Transverse colon (tissue), 4 donors: ENCODE measurements around the gene POU2F2. TPM values are rescaled to one million over a fixed set of nuclear protein-coding genes. Genes with fewer than 3 reads are reported as not detected.

Source experiments
- DNase-seq: peaks from one replicate; pipeline ENCODE4 v3.0.0-alpha.2; 2019
- H3K27ac ChIP-seq, 4 donors: fragments of 200-600 bp; sonication (generic); 2 replicates each; pipeline ENCODE4 v1.5.1; 2016 to 2018; ENCODE audit warnings: inconsistent platforms in 4 of 4
- H3K27me3 ChIP-seq: fragments of 200-600 bp; sonication (generic); 2 replicates; pipeline ENCODE4 v1.5.1; 2017; ENCODE audit warnings: inconsistent platforms
- H3K36me3 ChIP-seq, 4 donors: fragments of 200-600 bp; sonication (generic); 2 replicates each; pipeline ENCODE4 v1.5.1; 2017 to 2019; ENCODE audit warnings: inconsistent platforms in 4 of 4
- H3K4me1 ChIP-seq, 4 donors: fragments of 200-600 bp; sonication (generic); 2 replicates each; pipeline ENCODE4 v1.5.1; 2017 to 2020; ENCODE audit warnings: inconsistent platforms in 4 of 4
- H3K4me3 ChIP-seq, 4 donors: fragments of 200-600 bp; sonication (generic); 1 replicate in 1 of 4; 2 replicates in 3 of 4; pipeline versions ENCODE4 v1.5.1 to v1.6.1; 2017 to 2019; ENCODE audit warnings: inconsistent platforms in 4 of 4
- H3K9me3 ChIP-seq, 2 donors: fragments of 200-600 bp; sonication (generic); 2 replicates each; pipeline ENCODE4 v1.5.1; 2017 to 2019; ENCODE audit warnings: inconsistent platforms in 2 of 2
- EP300 ChIP-seq: sonication (generic); formaldehyde crosslinking; IDR thresholded peaks from one replicate; pipeline ENCODE4 v1.6.1; 2017; ENCODE audit warnings: antibody characterized with exemption, low read depth
- POLR2A ChIP-seq: fragments of 450-650 bp; IDR thresholded peaks from one replicate; pipeline ENCODE4 v1.6.1; 2016; ENCODE audit warnings: antibody characterized with exemption, mild to moderate bottlenecking, moderate library complexity
- POLR2AphosphoS5 ChIP-seq, 3 donors: sonication (generic); formaldehyde crosslinking; IDR thresholded peaks; one replicate each; pipeline ENCODE4 v1.6.1; 2016; ENCODE audit warnings: antibody characterized with exemption in 3 of 3
- WGBS, 2 donors: methylation state at CpG; one replicate each; pipeline ENCODE4 v1.1.5; 2018; ENCODE audit warnings: low coverage in 1 of 2; 5-methylcytosine and 5-hydroxymethylcytosine counted together
- in situ Hi-C, 4 donors: fragments of 200-750 bp; cut with MboI; loops; one replicate each; pipeline versions ENCODE4 v1.15.0 to v1.15.1; 2017; ENCODE audit warnings: low sequenced_read_pairs in 3 of 4, low pct_ligation_motif_present in 1 of 4, low pct_unique_long_range_greater_than_20kb in 1 of 4
- intact Hi-C: fragments of 100-400 bp; cut with DNase I; formaldehyde crosslinking; loops from one replicate; pipeline ENCODE4 v1.15.1; 2023; ENCODE audit warnings: low total_unique reads
- total RNA-seq, 4 donors: library from RNA; depleted of rRNA; stranded (reverse); fragments of >200 nt; gene quantifications; one replicate each; pipeline ENCODE4 v1.1.0, GENCODE V29; 2016
- TF ChIP-seq, protein P1 (sequence below), 5 experiments: fragments of 200-600 bp in 3 of 5; fragments of 450-650 bp in 2 of 5; sonication (generic) in 3 of 5; IDR thresholded peaks; 1 replicate in 2 of 5; 2 replicates in 3 of 5; pipeline ENCODE4 v1.5.1; 2016 to 2017; ENCODE audit warnings: antibody characterized with exemption in 5 of 5, inconsistent platforms in 3 of 5, mild to moderate bottlenecking in 2 of 5, moderate library complexity in 1 of 5

The POU2F2 gene
- total RNA-seq, 4 donors from 2014 or later, result 0.96 to 7.1 (median 3.4) TPM

DNA sequence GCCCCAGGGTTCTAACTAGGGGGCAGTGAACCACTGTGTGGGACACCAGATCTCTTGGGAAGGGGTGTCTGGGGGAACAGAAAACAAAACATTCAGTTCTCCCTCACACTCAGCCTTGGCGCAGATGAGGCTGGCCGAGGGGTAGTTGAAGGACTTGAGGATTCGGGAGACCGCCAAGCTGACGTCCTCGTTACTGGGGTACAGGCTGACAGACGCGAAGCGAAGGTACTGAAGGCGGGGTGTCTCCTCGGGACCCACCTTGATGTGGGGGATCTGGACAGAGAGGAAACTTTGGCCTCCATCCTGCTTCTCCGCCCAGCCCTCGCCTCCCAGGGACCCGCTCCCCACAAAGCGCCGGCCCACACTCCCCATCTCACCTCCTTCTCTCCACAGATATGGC is 69.9 kb downstream of the POU2F2 start:
- H3K4me1 ChIP-seq, result no peaks in the 10 kb centered on the region
- no peaks in the 10 kb centered on the region for H3K9me3 ChIP-seq
- in situ Hi-C loops (no loop called here), intact Hi-C loops (no loop called here)
- TF ChIP-seq POLR2AphosphoS5 (IDR thresholded peaks at IDR 0.05) (no peak), EP300 (no peak), POLR2A (no peak)
- TF ChIP-seq, protein P1, sequence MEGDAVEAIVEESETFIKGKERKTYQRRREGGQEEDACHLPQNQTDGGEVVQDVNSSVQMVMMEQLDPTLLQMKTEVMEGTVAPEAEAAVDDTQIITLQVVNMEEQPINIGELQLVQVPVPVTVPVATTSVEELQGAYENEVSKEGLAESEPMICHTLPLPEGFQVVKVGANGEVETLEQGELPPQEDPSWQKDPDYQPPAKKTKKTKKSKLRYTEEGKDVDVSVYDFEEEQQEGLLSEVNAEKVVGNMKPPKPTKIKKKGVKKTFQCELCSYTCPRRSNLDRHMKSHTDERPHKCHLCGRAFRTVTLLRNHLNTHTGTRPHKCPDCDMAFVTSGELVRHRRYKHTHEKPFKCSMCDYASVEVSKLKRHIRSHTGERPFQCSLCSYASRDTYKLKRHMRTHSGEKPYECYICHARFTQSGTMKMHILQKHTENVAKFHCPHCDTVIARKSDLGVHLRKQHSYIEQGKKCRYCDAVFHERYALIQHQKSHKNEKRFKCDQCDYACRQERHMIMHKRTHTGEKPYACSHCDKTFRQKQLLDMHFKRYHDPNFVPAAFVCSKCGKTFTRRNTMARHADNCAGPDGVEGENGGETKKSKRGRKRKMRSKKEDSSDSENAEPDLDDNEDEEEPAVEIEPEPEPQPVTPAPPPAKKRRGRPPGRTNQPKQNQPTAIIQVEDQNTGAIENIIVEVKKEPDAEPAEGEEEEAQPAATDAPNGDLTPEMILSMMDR (IDR thresholded peaks at IDR 0.05), result no peak
- peaks cover 9% of the 10 kb centered on the region for H3K27me3 ChIP-seq
- H3K4me3 ChIP-seq, result no peak overlapping the region
- no peaks in the 10 kb centered on the region for H3K36me3 ChIP-seq
- 93% methylated on average over 16 of the region's 16 CpGs; no CpG with 5 or more reads in 1 of the 2 donors for WGBS, 2 donors
- DNase-seq, result no peak
- H3K27ac ChIP-seq, result no peak overlapping the region

DNA sequence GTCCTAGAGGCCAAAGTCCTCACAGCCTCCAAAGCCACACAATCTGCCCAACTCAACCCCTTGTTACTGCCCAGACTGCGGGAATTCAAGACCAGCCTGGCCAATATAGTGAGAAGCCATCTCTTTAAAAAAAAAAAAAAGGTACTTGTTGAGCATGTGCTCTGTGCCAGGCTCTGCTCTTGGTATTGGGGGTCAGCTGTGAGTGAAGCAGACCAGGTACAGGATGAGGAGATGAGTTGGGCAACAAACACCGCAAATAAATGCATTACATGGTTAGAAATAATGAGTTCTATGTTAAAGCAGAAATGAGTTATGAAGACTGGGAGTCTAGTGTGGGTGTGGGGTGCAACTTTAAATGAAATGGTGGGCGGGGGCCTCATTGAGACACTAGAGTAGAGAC is 72.1 kb downstream of the POU2F2 start:
- Histone ChIP-seq H3K27me3 (no peaks in the 10 kb centered on the region), H3K4me3 (no peak overlapping the region), H3K36me3 (no peaks in the 10 kb centered on the region), H3K4me1 (no peaks in the 10 kb centered on the region), H3K9me3 (no peaks in the 10 kb centered on the region), H3K27ac (no peak overlapping the region)
- DNase-seq, result no peak
- WGBS, 2 donors, result 90 to 93% methylated on average over 2 to 3 of the region's 3 CpGs
- in situ Hi-C loops, result no loop called here
- intact Hi-C loops, result no loop called here
- no peak for TF ChIP-seq EP300
- no peak for TF ChIP-seq POLR2A
- TF ChIP-seq, protein P1 (IDR thresholded peaks at IDR 0.05), result no peak
- no peak for TF ChIP-seq POLR2AphosphoS5 (IDR thresholded peaks at IDR 0.05)

DNA sequence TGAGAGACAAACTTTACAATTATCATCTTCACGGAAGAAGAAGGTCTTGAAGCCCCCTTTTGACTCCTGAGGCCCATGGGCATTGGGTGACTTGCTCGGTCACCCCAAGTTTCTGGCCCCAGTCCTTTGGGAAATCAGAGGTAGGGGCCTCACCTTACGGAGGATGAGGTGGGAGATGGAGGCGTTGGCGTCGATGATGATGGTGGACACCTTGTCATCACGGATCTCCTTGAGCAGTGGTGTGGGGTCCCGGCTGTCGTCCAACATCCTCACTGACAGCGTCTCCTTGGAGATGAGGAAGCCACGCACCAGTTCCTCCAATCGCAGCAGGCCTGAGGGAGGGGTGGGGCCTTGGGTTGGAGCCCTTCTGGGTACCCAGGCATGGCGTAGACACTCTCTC is 73.0 kb downstream of the POU2F2 start:
- intact Hi-C loops (no loop called here), in situ Hi-C loops (no loop called here)
- Histone ChIP-seq H3K9me3 (no peaks in the 10 kb centered on the region), H3K36me3 (no peaks in the 10 kb centered on the region), H3K4me1 (no peaks in the 10 kb centered on the region), H3K4me3 (no peak overlapping the region), H3K27ac (no peak overlapping the region), H3K27me3 (no peaks in the 10 kb centered on the region)
- 89% methylated on average over 13 of the region's 13 CpGs; no CpG with 5 or more reads in 1 of the 2 donors for WGBS, 2 donors
- TF ChIP-seq, protein P1 (IDR thresholded peaks at IDR 0.05), result no peak
- TF ChIP-seq EP300, result no peak
- no peak for TF ChIP-seq POLR2A
- no peak for TF ChIP-seq POLR2AphosphoS5 (IDR thresholded peaks at IDR 0.05)
- no peak for DNase-seq

DNA sequence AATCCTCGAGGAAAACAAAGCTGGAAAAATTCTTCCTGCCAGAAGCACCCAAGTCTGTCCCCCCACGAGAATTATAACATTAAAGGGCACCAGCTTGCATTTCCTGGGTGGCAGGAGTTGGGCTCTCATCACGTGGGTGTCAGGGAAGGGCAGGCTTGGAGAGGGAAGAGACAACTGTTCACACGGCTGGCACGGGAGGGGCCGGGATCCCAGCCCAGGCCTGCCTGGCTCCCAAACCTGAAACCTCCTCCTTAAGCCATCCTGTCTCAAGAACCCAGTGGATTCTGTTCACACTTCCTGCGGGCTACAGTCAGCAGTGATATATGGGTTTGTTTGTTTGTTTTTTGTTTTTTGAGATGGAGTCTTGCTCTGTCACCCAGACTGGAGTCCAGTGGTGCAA is 74.4 kb downstream of the POU2F2 start:
- no peak for DNase-seq
- 56 to 71% methylated on average over 1 to 7 of the region's 7 CpGs for WGBS, 2 donors
- Histone ChIP-seq H3K4me1 (no peaks in the 10 kb centered on the region), H3K27ac (no peak overlapping the region), H3K9me3 (no peaks in the 10 kb centered on the region), H3K4me3 (no peak overlapping the region), H3K36me3 (no peaks in the 10 kb centered on the region), H3K27me3 (no peaks in the 10 kb centered on the region)
- no peak for TF ChIP-seq EP300
- no peak for TF ChIP-seq POLR2A
- TF ChIP-seq, protein P1 (IDR thresholded peaks at IDR 0.05), result no peak
- no peak for TF ChIP-seq POLR2AphosphoS5 (IDR thresholded peaks at IDR 0.05)
- intact Hi-C loops, result no loop called here
- in situ Hi-C loops, result no loop called here
